GM20000 (cell line): ENCODE results near the gene ZNF117.
"Not testable (repeated sequence)": the region's sequence is repeated elsewhere in the genome, so short reads cannot be mapped to it uniquely, and the experiment has no call there.

Source experiments
- DNase-seq: peaks from one replicate; pipeline ENCODE4 v3.0.0; 2012; ENCODE audit warnings: low spot score
- TF ChIP-seq, protein P1 (sequence below): IDR thresholded peaks from 2 replicates; pipeline ENCODE4 v1.5.1; 2012; ENCODE audit warnings: mild to moderate bottlenecking, control low read depth; ENCODE audit errors: extremely low read depth, missing control alignments

Gene ZNF117

DNA sequence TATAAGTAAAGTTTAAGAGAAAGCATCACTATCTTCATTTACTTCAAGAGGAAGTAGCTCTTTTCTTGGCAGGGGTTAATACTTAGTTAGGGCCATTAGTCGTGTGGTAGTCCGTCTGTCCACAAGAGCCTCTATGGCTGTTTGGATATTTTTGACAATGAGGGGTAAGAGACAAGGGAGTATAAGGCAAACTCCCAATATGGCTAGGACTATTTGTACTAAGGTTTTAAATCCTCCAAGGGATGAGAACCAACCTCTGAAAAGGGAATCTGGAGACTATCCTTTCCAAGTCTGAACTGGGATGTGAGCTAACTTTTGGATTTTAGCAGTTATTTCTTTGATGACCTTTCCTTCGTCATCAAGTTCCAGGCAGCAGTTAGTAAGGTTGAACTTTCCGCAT is at the start of gene ZNF117:
Gene ZNF117, minus strand, starts transcription at position 101 of the 400 bp plus-strand sequence.
- no peak for DNase-seq
- TF ChIP-seq, protein P1, sequence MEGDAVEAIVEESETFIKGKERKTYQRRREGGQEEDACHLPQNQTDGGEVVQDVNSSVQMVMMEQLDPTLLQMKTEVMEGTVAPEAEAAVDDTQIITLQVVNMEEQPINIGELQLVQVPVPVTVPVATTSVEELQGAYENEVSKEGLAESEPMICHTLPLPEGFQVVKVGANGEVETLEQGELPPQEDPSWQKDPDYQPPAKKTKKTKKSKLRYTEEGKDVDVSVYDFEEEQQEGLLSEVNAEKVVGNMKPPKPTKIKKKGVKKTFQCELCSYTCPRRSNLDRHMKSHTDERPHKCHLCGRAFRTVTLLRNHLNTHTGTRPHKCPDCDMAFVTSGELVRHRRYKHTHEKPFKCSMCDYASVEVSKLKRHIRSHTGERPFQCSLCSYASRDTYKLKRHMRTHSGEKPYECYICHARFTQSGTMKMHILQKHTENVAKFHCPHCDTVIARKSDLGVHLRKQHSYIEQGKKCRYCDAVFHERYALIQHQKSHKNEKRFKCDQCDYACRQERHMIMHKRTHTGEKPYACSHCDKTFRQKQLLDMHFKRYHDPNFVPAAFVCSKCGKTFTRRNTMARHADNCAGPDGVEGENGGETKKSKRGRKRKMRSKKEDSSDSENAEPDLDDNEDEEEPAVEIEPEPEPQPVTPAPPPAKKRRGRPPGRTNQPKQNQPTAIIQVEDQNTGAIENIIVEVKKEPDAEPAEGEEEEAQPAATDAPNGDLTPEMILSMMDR, result no peak

- not testable (repeated sequence) for DNase-seq
Measured at GRCh38 chr7:65038767-65039166, 47.9 kb upstream of the ZNF117 start.

DNA sequence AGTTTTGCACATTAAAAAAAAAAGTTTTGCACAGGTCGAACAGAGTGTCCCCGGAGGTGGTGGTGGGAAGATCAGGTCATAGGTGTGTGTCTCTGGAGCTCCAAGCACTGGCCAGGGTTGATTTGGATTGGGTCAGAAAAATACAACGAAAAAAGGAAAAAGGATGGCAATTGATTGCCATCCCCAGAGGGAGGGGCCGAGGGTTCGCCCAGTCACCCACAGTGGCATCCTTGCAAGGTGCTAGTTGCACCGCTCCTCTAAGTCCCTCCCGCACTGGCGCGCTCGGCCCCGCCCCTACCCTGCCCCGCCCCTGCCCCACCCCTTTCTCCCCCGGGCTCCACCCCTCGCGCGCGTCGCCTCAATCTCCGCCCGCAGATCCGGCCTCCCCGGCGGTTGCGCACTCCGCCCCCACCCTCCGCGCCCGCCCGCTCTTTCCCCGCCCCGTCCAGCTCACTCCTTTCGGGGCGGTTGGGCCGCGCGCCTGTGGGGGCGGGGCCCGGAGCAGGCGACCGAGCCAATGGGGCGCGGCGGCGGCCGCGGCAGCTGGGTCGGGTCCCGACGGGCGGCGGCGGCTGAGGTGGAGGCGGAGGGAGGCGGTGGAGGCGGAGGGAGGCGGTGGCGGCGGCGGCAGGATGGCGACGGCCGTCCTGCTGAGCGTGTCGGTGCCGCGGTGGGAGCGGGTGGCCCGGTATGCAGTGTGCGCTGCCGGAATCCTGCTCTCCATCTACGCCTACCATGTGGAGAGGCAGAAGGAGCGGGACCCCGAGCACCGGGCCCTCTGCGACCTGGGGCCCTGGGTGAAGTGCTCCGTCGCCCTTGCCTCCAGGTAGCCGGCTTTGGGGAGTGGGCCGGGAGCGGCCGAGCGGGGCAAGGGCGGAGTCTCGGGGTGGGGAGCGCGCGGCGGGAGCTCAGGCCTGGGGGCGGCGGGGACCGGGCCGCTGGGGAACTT is 47.2 kb upstream of the ZNF117 start:
- TF ChIP-seq, protein P1, result no peak
- peak; percentile 96 for DNase-seq

DNA sequence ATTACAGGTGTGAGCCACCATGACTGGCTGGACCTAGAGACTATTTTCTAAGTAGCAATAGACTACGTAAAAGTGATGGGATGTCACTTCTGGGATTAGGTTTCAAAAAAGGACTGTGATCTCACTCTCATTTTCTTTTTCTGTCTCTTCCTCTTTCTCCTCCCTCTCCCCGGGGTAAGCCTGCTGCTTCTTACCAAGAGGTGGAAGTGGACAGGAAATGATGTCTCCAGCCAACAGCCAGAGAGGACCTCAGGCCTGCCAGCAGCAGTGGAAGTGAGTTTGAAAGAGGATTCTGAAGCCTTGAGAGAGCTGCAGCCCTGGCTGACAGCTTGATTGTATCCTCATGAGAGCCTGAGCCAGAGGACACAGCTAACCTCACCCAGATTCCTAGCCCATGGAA is 45.7 kb upstream of the ZNF117 start:
- DNase-seq, result not testable (repeated sequence)

GRCh38 chr7:65035469-65035868 is 44.6 kb upstream of the ZNF117 start:
- DNase-seq, result not testable (repeated sequence)

- not testable (repeated sequence) for DNase-seq
Measured at GRCh38 chr7:65034120-65034782, 43.4 kb upstream of the ZNF117 start.

GRCh38 chr7:65033391-65033790 is 42.6 kb upstream of the ZNF117 start:
- not testable (repeated sequence) for DNase-seq

DNA sequence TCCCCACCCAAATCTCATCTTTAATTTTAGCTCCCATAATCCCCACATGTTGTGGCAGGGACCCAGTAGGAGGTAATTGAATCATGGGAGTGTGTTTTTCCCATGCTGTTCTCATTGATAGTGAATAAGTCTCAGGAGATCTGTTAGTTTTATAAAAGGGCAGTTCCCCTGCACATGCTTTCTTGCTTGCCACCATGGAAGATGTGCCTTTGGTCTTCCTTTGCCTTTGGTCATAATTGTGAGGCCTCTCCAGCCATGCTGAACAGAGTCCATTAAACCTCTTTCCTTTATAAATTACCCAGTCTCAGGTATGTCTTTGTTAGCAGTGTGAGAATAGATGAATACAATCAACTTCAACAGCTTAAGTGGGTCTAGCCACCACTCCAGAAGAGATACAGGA is 34.2 kb upstream of the ZNF117 start:
- DNase-seq, result not testable (repeated sequence)

DNA sequence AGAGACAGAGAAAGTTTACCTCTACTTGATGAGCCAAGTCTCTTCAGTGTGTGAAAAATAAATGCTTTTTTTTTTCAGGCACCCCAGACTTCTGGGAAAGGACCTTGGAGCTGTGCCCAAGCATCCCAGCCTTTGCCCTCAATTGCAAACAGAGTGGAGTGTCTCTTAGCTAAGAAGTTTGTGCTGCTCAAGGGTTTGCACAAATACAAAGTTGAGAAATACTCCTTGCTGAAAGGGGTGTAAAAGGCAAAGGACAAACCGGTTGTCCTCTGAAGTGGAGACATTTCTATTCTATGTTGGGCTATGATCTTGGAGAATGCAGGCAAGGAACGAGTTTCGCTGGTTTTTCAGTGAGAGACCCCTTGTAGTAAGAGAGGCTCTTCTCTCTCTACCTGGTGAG is 30.1 kb upstream of the ZNF117 start:
- not testable (repeated sequence) for DNase-seq

- not testable (repeated sequence) for DNase-seq
Measured at GRCh38 chr7:65009881-65010280, 19.0 kb upstream of the ZNF117 start.

GRCh38 chr7:65009394-65009793 is 18.6 kb upstream of the ZNF117 start:
- DNase-seq, result not testable (repeated sequence)

GRCh38 chr7:65007036-65007435 is 16.2 kb upstream of the ZNF117 start:
- DNase-seq, result not testable (repeated sequence)

GRCh38 chr7:65006094-65006992 is 15.5 kb upstream of the ZNF117 start, which contains the start of gene ERV3-1:
Gene ERV3-1 (minus strand): TSS chr7:65006687. CDS start chr7:64993026, 13,661 bp downstream.
- DNase-seq, result peak; percentile 89
- TF ChIP-seq, protein P1, result no peak
